Astrocyte of the cerebellum (primary cell): Measurements from ENCODE around the gene SLC13A4.
"Not testable (repeated sequence)": the region's sequence is repeated elsewhere in the genome, so short reads cannot be mapped to it uniquely, and the experiment has no call there.

Experiments used
- DNase-seq: peaks from one replicate; pipeline ENCODE4 v3.0.0-alpha.2; 2011; ENCODE audit warnings: low read depth
- H3K4me3 ChIP-seq: 2 replicates; pipeline ENCODE4 v1.5.1; 2011; ENCODE audit warnings: mild to moderate bottlenecking, low read depth, low read length, moderate library complexity
- CTCF ChIP-seq: IDR thresholded peaks from 2 replicates; pipeline ENCODE4 v1.5.1; 2012; ENCODE audit warnings: low read length, low read depth, moderate library complexity, mild to moderate bottlenecking; ENCODE audit errors: missing control alignments
- in situ Hi-C: cut with HindIII; loops from 2 replicates; pipeline ENCODE4 v1.10.0; 2017; ENCODE audit warnings: low sequenced_read_pairs

SLC13A4 gene

GRCh38 chr7:135669774-135670173 lies 58.2 kb downstream of the SLC13A4 start:
- H3K4me3 ChIP-seq: no peak overlapping the region
- TF ChIP-seq CTCF: no peak
- no peak for DNase-seq
- in situ Hi-C loops: loop anchor here (5.0 kb wide), 1 partner anchor 123 kb away; no protein-coding TSS in a partner anchor

- H3K4me3 ChIP-seq, in situ Hi-C loops, DNase-seq: not testable (repeated sequence)
Measured at GRCh38 chr7:135668852-135669395, 59.1 kb downstream of the SLC13A4 start.

- in situ Hi-C loops: not testable (repeated sequence)
Measured at GRCh38 chr7:135667626-135668025, 60.4 kb downstream of the SLC13A4 start.

GRCh38 chr7:135666846-135667245 lies 61.1 kb downstream of the SLC13A4 start:
- in situ Hi-C loops: no loop called here
- no peak for TF ChIP-seq CTCF
- DNase-seq: no peak
- H3K4me3 ChIP-seq: no peak overlapping the region

More at GRCh38 chr7:135667626-135668025, 60.4 kb downstream of the SLC13A4 start:
- not testable (repeated sequence) for DNase-seq, H3K4me3 ChIP-seq

GRCh38 chr7:135666156-135666555 lies 61.8 kb downstream of the SLC13A4 start:
- in situ Hi-C loops: no loop called here

GRCh38 chr7:135665042-135665441 lies 62.9 kb downstream of the SLC13A4 start:
- H3K4me3 ChIP-seq: no peak overlapping the region
- no peak for TF ChIP-seq CTCF
- no peak for DNase-seq
- in situ Hi-C loops: no loop called here

More at GRCh38 chr7:135666156-135666555, 61.8 kb downstream of the SLC13A4 start:
- no peak for DNase-seq
- no peak overlapping the region for H3K4me3 ChIP-seq
- TF ChIP-seq CTCF: no peak

GRCh38 chr7:135664046-135664589 lies 63.9 kb downstream of the SLC13A4 start:
- no peak overlapping the region for H3K4me3 ChIP-seq
- in situ Hi-C loops: loop anchor here (5.0 kb wide), 1 partner anchor 37 kb away; no protein-coding TSS in a partner anchor

More at GRCh38 chr7:135664046-135664589, 63.9 kb downstream of the SLC13A4 start:
- DNase-seq: no peak
- TF ChIP-seq CTCF: no peak
